Inflammatory macrophage (primary cell): ENCODE results near the gene SYP.

Experiments used
- DNase-seq, 2 donors: peaks; one replicate each; pipeline ENCODE4 v3.0.0-alpha.2; 2020 to 2022
- total RNA-seq, 18 experiments: gene quantifications; one replicate each; lab custom pipeline; 2026; ENCODE audit warnings: mixed read lengths in 6 of 18, inconsistent platforms in 2 of 18; lab: John Stamatoyannopoulos, UW

Gene SYP
- total RNA-seq: 1.7 to 10.4 (median 3.8) reads per million in 18 experiments

DNA sequence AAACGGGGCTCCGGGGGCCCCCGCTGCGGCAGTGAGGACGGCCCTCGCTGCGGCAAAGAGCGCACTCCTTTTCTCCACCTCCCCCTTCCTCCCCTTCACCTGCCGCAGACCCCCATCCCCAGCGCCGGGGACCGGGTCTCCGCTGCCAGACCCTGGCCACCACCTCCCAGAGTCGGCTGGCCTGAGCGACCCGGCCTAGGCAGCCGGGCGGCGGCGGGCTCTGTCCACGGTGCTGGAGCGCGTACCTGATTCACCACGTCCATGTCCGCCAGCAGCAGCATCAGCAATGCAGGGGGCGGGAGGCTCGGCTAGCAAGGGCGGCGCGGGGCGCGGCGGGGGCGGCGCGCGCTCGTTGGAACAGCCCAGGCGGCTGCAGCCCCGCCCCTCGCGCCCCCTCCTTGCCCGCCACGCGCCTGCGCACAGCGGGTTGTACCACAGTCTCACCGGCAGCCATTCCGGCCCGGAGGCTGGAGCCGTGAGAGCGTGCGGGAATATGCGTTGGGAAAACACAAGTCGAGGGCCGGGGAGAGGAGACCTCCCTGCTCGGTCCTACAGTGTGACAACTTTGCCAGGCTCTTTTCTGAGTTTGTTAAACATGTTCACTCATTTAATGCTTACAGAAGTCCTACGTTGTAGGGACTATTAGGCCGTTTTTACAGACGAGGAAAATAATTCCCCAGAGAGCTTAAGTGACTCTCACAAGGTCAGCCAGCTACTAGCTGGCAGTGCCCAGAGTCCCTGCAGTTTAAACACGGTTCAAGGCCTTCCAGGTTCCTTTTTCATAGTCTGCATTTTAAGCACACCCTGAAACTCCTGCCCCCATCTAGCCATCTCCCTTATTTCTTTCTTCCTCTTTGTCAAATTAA, at the start of gene SYP:
Gene SYP (minus strand): TSS at position 288 of the 866 bp plus-strand sequence. CDS start 7 bp downstream, at position 281.
- DNase-seq: peak; percentile 73 to 87

- no peak for DNase-seq
Measured at GRCh38 chrX:49249616-49250015, 49.6 kb upstream of the SYP start.

- DNase-seq: no peak
Measured at GRCh38 chrX:49249071-49249470, 49.1 kb upstream of the SYP start.

DNA sequence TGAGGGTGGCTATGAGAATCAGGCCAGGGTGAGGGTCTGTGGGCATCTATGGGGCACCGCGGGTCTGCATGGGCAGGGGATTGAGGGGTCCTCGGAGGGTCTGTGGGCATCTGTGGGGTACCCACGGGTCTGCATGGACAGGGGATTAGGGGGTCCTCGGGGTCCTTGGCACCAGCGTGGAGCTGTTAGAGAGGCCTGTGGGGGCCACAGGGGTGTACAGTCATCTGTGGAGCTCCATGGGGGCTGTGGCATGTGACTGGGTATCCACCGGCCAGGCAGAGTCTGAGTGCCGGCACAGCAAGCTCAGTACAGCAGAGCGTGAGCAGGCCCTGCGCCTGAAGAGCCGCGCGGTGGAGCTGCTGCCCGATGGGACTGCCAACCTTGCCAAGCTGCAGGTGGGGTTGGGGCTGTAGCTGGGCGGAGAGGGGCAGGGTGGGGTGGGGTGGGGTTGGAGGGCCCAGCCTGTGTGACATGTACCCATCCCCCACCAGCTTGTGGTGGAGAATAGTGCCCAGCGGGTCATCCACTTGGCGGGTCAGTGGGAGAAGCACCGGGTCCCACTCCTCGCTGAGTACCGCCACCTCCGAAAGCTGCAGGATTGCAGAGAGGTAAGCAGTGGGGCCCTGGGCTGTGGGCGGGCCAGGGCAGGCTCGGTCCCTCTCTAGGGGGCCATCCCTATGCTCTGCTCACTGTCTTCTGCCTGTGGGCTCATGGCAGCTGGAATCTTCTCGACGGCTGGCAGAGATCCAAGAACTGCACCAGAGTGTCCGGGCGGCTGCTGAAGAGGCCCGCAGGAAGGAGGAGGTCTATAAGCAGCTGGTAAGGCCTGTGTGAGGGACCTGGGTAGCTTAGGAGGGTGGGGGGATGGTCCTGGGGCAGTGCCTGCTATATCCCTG, 48.2 kb upstream of the SYP start:
- no peak for DNase-seq

- DNase-seq: no peak
Measured at GRCh38 chrX:49247346-49247745, 47.4 kb upstream of the SYP start.

DNA sequence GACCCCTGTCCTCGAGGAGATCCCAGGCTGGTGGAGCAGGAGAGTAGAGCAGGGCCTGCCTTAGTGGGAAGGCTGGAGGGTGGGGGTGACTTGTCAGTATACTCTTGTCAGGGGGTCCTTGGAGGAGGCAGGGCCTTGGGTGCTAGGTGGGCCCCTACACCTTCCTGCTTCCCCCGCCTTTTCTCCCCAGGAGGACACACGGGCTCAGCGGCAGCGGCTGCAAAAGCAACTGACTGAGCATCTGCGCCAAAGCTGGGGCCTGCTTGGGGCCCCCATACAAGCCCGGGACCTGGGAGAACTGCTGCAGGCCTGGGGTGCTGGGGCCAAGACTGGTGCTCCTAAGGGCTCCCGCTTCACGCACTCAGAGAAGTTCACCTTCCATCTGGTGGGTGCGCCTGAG, 46.5 kb upstream of the SYP start:
- no peak for DNase-seq

DNA sequence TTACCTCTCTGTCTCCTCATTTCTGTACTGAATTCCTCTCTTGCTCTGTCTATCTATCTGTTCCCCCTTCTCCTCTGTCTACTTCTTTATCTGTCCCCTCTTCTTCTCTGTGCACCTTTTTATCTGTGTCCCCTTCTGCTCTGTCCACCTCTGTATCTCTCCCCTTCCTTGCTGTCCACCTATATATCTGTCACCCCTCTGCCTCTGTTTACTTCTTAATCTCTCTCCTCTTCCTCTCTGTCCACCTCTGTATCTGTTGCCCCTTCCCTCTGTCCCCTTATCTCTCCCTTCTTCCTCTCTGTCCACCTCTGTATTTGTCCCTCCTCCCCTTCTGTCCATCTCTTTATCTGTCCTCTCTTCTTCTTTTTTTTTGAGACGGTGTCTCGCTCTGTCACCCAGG, 44.2 kb upstream of the SYP start:
- no peak for DNase-seq

DNA sequence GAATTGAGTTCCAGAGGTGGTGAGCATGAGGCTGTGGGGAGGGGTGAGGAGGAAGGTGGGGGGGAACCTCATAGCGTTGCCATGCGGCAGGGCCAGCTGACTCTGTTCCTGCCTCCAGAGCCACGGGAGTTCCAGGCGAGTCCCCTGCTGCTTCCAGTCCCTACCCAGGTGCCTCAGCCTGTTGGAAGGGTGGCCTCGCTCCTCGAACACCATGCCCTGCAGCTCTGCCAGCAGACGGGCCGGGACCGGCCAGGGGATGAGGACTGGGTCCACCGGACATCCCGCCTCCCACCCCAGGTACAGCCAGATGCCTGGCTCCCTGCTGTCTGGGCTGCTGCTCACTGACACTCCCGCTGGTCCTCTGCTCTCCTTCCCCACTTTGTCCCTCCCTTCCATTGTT, 43.2 kb upstream of the SYP start:
- DNase-seq: no peak

DNA sequence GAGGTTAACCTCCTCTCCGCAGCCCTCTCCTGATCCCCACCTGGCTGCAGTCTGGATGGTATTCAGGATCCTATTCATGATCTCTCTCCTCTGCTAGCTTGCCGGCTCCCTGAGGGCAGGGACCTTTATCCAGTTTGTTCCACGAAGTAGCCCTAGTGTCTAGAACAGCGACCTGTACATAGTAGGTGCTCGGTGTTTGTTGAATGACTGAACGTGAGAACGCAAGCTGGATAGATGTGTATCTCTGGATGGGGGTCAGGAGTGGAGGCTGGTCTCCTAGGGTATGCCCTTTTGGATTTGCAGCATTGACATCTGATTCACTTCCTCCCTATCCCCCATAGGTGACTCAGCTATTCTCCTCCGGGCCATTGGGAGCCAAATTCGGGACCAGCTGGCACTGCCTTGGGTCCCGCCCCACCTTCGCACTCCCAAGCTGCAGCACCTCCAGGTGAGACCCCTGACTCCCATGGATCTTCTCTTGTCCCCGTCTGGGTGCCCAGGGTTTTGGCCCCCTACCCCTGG, 42.6 kb upstream of the SYP start:
- no peak for DNase-seq

GRCh38 chrX:49238735-49239134, 38.7 kb upstream of the SYP start:
- peak; percentile 24 to 36 for DNase-seq

GRCh38 chrX:49237060-49237459, 37.1 kb upstream of the SYP start:
- peak; percentile 77 to 84 for DNase-seq

- no peak for DNase-seq
Measured at GRCh38 chrX:49233887-49234555, 34.0 kb upstream of the SYP start.

DNA sequence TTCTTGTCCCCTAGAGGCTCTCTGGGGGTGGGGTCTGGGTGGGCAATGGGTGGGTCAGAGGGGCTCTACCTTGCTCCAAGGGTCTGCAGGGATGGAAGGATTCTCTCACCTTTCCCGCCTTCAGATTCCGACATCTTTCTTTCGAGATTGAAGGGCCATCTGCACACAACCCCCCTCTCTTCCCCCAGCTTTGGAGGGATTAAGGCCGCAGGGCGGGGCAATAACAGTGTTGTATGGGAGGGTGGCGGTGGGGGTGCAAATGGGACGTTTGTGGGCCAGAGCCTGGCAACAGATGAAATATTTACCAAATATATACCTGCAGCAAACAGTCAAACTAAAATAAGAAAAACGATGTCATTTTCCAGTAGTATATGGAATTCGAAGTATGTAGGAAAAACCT, 33.2 kb upstream of the SYP start, which contains the start of gene CACNA1F:
Gene CACNA1F (minus strand): TSS at position 165 of the 400 bp plus-strand sequence. CDS start 31 bp downstream, at position 134.
- DNase-seq: no peak

DNA sequence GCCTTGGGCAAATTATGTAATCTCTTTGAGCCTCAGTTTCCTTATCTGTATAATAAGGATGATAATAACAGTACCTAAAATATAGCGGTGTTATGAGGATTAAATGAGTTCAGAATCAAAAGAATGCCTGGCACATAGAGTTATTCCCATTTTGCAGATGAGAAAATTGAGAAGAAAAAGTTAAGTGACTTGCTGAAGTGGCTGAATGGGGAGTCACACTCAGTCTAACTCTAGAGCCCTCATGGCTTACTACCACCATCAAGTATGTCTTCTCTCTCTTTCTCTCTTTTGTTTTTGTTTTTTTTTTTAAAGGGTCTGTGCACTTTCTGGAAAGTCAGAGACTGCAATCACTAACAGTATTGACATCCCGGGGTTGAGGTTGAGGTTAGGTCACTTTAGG, 32.5 kb upstream of the SYP start:
- no peak for DNase-seq

- no peak for DNase-seq
Measured at GRCh38 chrX:49231333-49232000, 31.5 kb upstream of the SYP start.

- DNase-seq: peak; percentile 50 to 63
Measured at GRCh38 chrX:49230500-49231232, 30.7 kb upstream of the SYP start.

- DNase-seq: no peak
Measured at GRCh38 chrX:49228185-49228584, 28.2 kb upstream of the SYP start.

DNA sequence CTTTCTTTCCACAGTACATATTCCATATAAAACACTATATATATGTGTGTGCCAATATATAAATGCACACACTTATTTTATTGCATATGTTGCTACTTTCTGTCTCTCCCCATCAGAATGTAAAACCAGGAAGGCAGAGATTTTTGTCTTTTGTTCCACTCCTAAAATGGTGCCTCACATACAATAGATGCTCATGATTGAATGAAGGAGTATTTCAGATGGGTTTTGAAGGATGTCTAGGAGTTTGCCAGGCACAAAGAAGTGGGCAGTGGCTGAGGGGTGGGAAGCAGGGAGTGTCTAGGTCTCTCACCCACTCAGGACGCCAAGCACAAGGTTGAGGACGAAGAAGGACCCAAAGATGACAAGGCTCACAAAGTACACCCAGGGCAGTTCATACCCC, 27.7 kb upstream of the SYP start:
- no peak for DNase-seq

GRCh38 chrX:49226946-49227345, 27.0 kb upstream of the SYP start:
- DNase-seq: no peak

DNA sequence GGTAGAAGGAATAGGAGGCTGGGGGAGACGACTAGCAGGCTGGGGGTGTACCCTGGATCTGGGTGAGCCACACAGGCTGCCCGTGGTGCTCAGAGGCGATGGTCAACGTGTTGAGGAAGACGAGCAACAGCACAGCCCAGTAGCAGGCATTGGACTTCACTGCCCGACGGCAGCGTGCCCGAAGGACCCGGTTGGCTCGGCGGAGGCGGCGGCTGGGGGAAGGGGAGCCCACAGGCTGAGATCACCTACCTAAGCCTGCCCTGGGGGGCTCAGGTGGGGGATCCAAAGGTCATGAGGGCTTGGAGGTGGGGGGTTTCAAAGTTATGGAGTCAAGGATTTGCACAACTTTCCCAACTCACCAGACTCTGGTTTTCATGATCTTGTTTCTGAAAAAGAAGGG, 25.9 kb upstream of the SYP start:
- no peak for DNase-seq

DNA sequence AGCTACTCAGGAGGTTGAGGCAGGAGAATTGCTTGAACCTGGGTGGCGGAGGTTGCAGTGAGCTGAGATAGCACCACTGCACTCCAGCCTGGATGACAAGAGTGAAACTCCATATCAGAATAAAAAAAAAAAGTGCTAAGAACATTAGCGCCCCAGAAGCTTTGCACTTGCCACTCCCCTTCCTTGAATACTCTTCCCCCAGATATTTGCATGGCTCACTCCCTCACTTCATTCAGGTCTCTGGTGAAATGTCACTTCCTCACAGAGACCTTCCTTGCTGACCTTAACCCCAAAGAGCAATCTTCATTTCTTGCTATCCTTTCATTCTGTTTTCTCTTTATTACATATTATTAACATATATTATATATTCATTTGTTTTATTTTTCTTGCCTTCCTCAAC, 21.9 kb upstream of the SYP start:
- no peak for DNase-seq
